NCI-H82 (cell line): ENCODE measurements around the gene UBE2U.
A peak's percentile ranks its signal among the peaks of the same experiment; 100 is the strongest.
"Not testable (repeated sequence)": the region's sequence is repeated elsewhere in the genome, so short reads cannot be mapped to it uniquely, and the experiment has no call there.

Experiments
- DNase-seq: peaks from one replicate; lab custom pipeline; 2025; lab: John Stamatoyannopoulos, UW

The UBE2U gene

GRCh38 chr1:64240206-64240605 is 36.8 kb downstream of the UBE2U start:
- no peak for DNase-seq

- DNase-seq = no peak
These were observed 37.6 kb downstream of the UBE2U start for GRCh38 chr1:64241069-64241468.

- DNase-seq = peak; percentile 79
These were observed 39.7 kb downstream of the UBE2U start for GRCh38 chr1:64242895-64243756.

- peak; percentile 40 for DNase-seq
These were observed 40.3 kb downstream of the UBE2U start for GRCh38 chr1:64243757-64244080.

- DNase-seq = peak; percentile 17
These were observed 42.1 kb downstream of the UBE2U start for GRCh38 chr1:64245495-64245894.

GRCh38 chr1:64246294-64246917 is 43.0 kb downstream of the UBE2U start:
- peak; percentile 69 for DNase-seq

GRCh38 chr1:64248065-64248464 is 44.6 kb downstream of the UBE2U start:
- peak; percentile 33 for DNase-seq

GRCh38 chr1:64250472-64250871 is 47.0 kb downstream of the UBE2U start:
- DNase-seq = not testable (repeated sequence)

- peak; percentile 22 for DNase-seq
These were observed 48.5 kb downstream of the UBE2U start for GRCh38 chr1:64251971-64252370.

- not testable (repeated sequence) for DNase-seq
These were observed 53.8 kb downstream of the UBE2U start for GRCh38 chr1:64257233-64257632.

GRCh38 chr1:64258444-64258843 is 55.0 kb downstream of the UBE2U start:
- DNase-seq = not testable (repeated sequence)

GRCh38 chr1:64263335-64263734 is 59.9 kb downstream of the UBE2U start:
- DNase-seq = no peak

- no peak for DNase-seq
These were observed 60.4 kb downstream of the UBE2U start for GRCh38 chr1:64263856-64264255.

- no peak for DNase-seq
These were observed 61.7 kb downstream of the UBE2U start for GRCh38 chr1:64265141-64265540.

GRCh38 chr1:64266991-64267390 is 63.6 kb downstream of the UBE2U start:
- no peak for DNase-seq

- DNase-seq = peak; percentile 90
These were observed 65.5 kb downstream of the UBE2U start for GRCh38 chr1:64268653-64269557.

GRCh38 chr1:64269558-64269884 is 66.1 kb downstream of the UBE2U start:
- no peak for DNase-seq

GRCh38 chr1:64280001-64280400 is 76.6 kb downstream of the UBE2U start:
- DNase-seq = no peak

GRCh38 chr1:64282351-64282750 is 78.9 kb downstream of the UBE2U start:
- peak; percentile 84 for DNase-seq

- DNase-seq = no peak
These were observed 83.6 kb downstream of the UBE2U start for GRCh38 chr1:64287071-64287470.

- DNase-seq = no peak
These were observed 87.0 kb downstream of the UBE2U start for GRCh38 chr1:64290420-64290819.

- no peak for DNase-seq
These were observed 88.5 kb downstream of the UBE2U start for GRCh38 chr1:64291931-64292330.

- no peak for DNase-seq
These were observed 89.0 kb downstream of the UBE2U start for GRCh38 chr1:64292399-64292798.
